Right ventricle myocardium inferior (tissue), 1 donor: Measurements from ENCODE around the gene BCL11B. TPM values are rescaled to one million over a fixed set of nuclear protein-coding genes. Genes with fewer than 3 reads are reported as not detected.

Experiments used
- ATAC-seq: fragments of 200-7000 bp; cut with Tn5 transposase; one replicate; pipeline ENCODE4 v1.9.1; 2020; ENCODE audit warnings: mild to moderate bottlenecking, moderate library complexity
- DNase-seq: peaks from one replicate; pipeline ENCODE4 v3.0.0; 2021; ENCODE audit errors: missing footprints
- intact Hi-C: fragments of 100-400 bp; cut with DNase I; formaldehyde crosslinking; loops from one replicate; pipeline ENCODE4 v1.11.0; 2022
- total RNA-seq: library from RNA; stranded (reverse); fragmentation: NEBNext Ultra II Directional; extraction: Animal tissue kit (Norgen Biotek cat#: 25700); gene quantifications from one replicate; pipeline ENCODE4 v1.2.1, GENCODE V29; 2021
- donor health status: DM: no; HTN: yes; CAD: no; lungs with severe emphysema.

The BCL11B gene
- total RNA-seq, 1 donor from 2014 or later = 0.14 TPM

GRCh38 chr14:99246536-99247097 is 25.4 kb downstream of the BCL11B start:
- intact Hi-C loops = no loop called here
- no peak for ATAC-seq
- DNase-seq = no peak

- DNase-seq = no peak
- intact Hi-C loops = no loop called here
- ATAC-seq = no peak
These were observed 26.2 kb downstream of the BCL11B start for GRCh38 chr14:99245564-99246511.

DNA sequence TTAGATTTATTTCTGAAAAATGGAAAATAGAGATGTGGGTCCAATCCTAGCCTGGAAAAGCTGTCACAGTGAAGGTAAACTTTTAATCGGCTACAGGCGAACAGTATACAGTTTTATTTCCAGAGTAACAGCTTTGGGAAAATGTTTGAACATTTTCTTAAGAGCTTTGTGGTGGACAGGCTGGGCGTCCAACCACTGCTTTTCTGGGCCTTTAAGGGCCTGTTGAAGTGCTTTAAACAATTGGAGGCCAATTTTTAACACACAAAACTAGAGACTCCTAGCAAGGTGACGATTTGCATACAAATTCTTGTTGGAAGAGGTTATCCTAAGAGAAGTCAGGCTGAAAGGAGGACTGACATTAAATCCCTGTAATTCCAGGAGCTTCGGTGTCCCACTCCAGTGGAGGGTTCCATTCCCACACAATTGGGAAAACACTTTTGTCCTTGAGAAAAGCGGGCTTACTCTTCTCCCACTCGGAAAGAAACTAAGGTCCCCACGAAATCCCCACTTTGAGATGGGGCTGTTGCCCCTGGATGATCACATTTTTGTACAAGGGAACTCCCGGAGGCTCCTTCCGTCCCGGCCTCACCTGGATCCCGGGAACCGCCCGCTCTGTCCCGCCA is 26.9 kb downstream of the BCL11B start:
- DNase-seq (no peak), ATAC-seq (no peak)
- intact Hi-C loops = no loop called here

GRCh38 chr14:99244367-99244901 is 27.6 kb downstream of the BCL11B start:
- ATAC-seq (no peak), DNase-seq (no peak)
- intact Hi-C loops = no loop called here

DNA sequence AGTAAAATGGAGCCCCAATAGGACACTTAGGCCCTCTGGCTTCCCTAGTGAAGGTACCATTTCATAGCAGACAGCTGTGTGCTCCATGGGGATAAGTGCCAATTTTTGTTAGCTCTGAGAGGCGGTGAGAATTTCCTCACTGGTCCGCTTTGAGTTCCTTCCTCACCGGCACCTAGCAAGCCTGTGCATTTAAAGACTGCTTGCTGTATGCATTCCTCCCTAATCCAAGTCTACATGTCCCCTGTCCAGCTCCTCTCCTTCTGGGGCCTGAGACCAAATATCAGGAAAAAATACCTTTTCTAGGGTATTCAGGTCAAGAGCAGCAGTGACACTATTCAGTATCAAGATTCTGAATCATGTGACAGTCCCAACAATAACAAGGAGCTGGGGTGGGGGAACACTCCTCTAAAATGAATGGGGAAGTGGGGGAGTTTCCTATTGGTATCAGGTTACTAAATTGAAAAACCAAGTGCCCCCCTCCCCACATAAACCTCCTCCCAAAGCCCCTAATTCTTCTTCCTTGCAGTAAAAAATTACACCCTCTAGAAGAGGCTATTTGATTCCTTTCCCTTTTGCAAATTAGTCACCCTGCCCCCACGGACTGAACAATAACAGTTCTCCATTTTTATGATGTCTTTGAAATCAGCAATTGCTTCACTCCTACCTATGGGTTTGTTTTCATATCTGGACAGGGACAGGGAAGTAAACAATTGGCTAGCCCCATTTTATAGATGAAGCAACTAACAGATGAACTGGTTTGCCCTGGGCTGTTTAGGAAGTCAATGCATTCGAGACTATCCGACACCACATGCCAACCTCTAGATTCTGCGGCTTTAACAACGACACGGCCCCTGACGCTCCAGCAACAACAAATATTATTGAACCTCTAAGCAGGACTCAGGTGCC is 28.9 kb downstream of the BCL11B start:
- no peak for DNase-seq
- intact Hi-C loops = no loop called here
- no peak for ATAC-seq

DNA sequence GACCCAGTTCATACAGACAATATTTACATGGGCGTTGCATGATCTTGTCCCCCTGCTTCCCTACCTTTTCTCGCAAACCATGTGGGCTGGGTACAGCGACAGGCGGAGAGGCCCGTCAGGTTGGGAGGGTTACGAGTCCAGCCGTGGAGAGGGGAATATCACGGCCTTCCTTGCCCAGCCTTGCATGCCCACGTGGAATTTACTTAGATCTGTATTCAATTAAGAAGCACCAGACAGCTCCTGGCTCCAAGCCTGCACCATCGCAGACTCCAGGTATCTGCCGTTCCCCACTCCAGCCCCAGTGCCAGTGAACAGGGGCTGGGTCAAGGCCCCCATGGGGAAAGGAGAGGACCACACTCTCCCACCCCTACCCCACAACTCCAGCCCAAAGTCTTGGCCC is 29.8 kb downstream of the BCL11B start:
- ATAC-seq (no peak), DNase-seq (no peak)
- intact Hi-C loops = no loop called here

GRCh38 chr14:99241325-99242010 is 30.5 kb downstream of the BCL11B start:
- DNase-seq = no peak
- ATAC-seq = no peak
- intact Hi-C loops = no loop called here

DNA sequence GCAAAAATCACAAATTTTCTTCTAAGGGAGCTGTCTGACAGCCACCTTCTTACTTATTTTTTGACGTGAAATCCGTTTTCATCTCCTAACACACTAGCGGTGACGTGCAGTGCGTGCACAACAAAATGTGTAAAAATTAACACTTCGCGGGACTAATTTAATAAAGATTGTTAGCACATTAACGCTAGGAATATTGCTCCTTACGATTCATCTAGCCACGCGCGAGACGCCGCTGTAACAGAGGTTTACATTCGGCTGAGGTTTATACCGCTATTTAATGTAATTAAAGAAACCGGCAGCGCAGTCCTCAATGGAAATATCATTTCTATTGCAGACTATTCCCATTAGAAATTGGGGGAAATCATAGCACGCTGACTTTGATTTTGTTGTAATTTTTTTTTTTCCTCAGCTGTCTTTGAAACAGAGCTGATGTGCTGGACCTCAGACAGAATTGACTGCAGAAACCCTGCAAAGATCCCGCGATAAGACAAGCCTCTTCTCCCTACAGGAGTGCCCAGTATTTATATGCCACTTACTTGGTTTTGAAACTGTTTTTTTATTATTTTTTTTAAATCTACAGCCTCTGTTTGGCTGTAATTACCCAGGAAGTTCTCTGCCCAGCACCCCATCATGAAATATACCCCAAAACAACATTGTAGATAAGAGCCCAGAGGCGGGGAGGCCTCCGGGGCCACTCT is 31.2 kb downstream of the BCL11B start:
- ATAC-seq (no peak), DNase-seq (no peak)
- intact Hi-C loops = no loop called here

- no peak for DNase-seq
- intact Hi-C loops = no loop called here
- ATAC-seq = no peak
These were observed 32.3 kb downstream of the BCL11B start for GRCh38 chr14:99239661-99240092.

DNA sequence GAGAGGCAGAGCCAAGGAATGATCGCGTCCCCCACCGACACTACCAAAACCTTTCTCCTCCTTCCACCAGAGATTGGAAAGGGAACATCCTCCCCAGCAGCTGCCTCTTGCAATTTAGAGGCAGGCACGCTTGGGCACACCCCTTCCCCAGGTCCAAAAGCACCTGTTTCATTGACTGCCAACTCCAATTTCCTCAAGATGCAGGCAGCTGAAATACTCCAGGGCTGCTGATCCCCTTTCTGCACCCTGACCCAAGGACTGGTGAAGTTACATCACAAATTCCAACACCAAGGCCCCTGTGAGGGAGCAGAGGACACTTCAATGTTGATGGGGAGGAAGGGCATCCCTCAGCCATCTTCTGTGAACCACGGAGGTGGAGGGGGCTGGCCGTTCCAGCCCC is 33.8 kb downstream of the BCL11B start:
- ATAC-seq = no peak
- intact Hi-C loops = no loop called here
- DNase-seq = no peak

DNA sequence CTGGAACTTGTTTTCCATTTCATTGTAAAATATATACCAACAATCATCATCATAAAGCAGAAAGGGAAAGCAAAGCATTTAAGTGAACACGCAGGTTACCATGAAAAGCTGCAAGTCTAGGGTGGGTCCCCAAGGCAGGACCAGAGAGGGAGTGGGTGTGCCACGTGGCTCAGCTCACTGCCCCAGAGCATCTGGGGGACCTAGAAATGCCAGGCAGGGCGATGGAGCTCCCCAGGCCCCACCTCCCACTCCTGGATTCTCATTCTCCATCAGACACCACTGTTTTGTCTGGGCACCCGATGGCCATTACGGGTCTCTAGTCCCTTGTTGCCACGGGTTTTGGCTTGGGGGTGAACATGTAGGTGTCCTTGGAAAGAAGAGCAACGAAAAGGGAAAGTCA is 34.7 kb downstream of the BCL11B start:
- DNase-seq (peak; percentile 4), ATAC-seq (no peak)
- intact Hi-C loops = no loop called here

GRCh38 chr14:99236386-99237138 is 35.4 kb downstream of the BCL11B start:
- DNase-seq (no peak), ATAC-seq (no peak)
- intact Hi-C loops = no loop called here

DNA sequence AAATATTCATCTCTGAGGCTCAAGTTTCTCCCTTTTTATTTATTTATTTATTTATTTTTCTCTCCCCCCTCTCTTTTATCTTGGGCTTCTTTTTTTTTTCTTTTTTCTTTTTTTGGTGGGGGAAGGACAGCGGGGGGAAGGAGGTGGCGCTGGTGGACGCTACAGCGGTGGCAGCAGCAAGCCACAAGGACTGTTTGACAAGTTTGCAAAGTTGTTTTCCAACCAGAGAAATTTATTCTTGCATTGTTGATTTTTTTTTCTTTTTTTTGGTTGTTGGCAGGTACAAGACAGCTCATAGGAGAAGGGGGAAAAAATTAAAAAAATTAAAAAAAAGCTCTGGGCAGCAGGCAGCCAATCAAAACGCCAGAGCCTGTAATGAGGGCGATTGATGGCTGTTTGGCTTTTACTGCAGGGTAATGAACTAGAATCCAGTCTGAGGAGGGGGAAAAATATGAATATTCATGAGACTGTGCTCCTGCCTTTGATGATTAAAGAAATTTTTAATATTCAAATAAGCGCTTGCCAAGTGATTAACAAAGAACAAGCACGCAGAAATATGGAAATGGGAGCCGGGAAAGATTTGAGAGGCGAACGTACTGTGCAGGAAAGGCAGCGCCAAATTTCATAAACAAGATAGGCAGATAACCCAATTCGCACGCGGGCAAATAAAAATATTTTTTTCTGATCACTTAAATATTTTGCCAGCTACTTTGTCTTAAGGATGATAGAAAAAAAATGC is 36.2 kb downstream of the BCL11B start:
- ATAC-seq = no peak
- intact Hi-C loops = no loop called here
- DNase-seq = no peak

GRCh38 chr14:99234961-99235571 is 36.9 kb downstream of the BCL11B start:
- intact Hi-C loops = no loop called here
- ATAC-seq = no peak
- peak; percentile 30 for DNase-seq

- intact Hi-C loops = no loop called here
- ATAC-seq (no peak), DNase-seq (no peak)
These were observed 37.6 kb downstream of the BCL11B start for GRCh38 chr14:99234355-99234754.
